HepG2 (cell line): ENCODE data around the gene DQX1. TPM values are rescaled to one million over a fixed set of nuclear protein-coding genes. Genes with fewer than 3 reads are reported as not detected.

Source experiments
- EEA1 ChIP-seq: sonication (generic); formaldehyde crosslinking; IDR thresholded peaks from 2 replicates; pipeline ENCODE4 v1.5.1; 2020; ENCODE audit warnings: mild to moderate bottlenecking, missing genetic modification reagents, borderline replicate concordance
- ESRRA ChIP-seq: sonication (generic); formaldehyde crosslinking; IDR thresholded peaks from 2 replicates; pipeline ENCODE4 v1.5.1; 2020; ENCODE audit warnings: mild to moderate bottlenecking, low read depth, missing genetic modification reagents
- FOXP1 ChIP-seq, 2 experiments: fragments of 450-650 bp in 1 of 2; IDR thresholded peaks; 2 replicates each; pipeline ENCODE4 v1.6.1; 2017 to 2018; ENCODE audit warnings: antibody characterized with exemption in 1 of 2
- KDM3A ChIP-seq: IDR thresholded peaks from 2 replicates; pipeline ENCODE4 v1.6.1; 2018; ENCODE audit warnings: low read depth, missing compliant biosample characterization
- KLF6 ChIP-seq: IDR thresholded peaks from 2 replicates; pipeline ENCODE4 v1.8.0; 2016; ENCODE audit warnings: missing biosample characterization, missing genetic modification reagents
- NFATC3 ChIP-seq: sonication (generic); formaldehyde crosslinking; IDR thresholded peaks from 2 replicates; pipeline ENCODE4 v1.5.1; 2020; ENCODE audit warnings: mild to moderate bottlenecking, missing genetic modification reagents
- RARA ChIP-seq: IDR thresholded peaks from 2 replicates; pipeline ENCODE4 v1.6.1; 2016; ENCODE audit warnings: missing genetic modification reagents, missing compliant biosample characterization
- ZFAT ChIP-seq: sonication (generic); formaldehyde crosslinking; conservative IDR thresholded peaks from 2 replicates; pipeline ENCODE4 v1.8.1; 2023; ENCODE audit warnings: missing genetic modification reagents, inconsistent platforms
- ZFP90 ChIP-seq: sonication (generic); formaldehyde crosslinking; IDR thresholded peaks from 2 replicates; pipeline ENCODE4 v1.8.0; 2022; ENCODE audit warnings: missing genetic modification reagents, mild to moderate bottlenecking, inconsistent platforms, borderline replicate concordance
- ZNF20 ChIP-seq: sonication (generic); formaldehyde crosslinking; IDR thresholded peaks from 2 replicates; pipeline ENCODE4 v1.4.0; 2020; ENCODE audit warnings: mild to moderate bottlenecking, moderate library complexity, missing genetic modification reagents
- ZNF33B ChIP-seq: sonication (generic); formaldehyde crosslinking; IDR thresholded peaks from 2 replicates; pipeline ENCODE4 v1.5.1; 2020; ENCODE audit warnings: mild to moderate bottlenecking, missing genetic modification reagents
- polyA plus RNA-seq, 8 experiments: library from polyadenylated mRNA; depleted of rRNA in 3 of 8; stranded (reverse) in 7 of 8; unstranded in 1 of 8; fragments of >200 nt; fragmentation: Illumina TruSeq in 4 of 8; extraction: Trizol in 4 of 8; gene quantifications; 2 replicates each; pipeline versions ENCODE4 v1.2.1 to v1.2.3, GENCODE V29; 2011 to 2016; ENCODE audit warnings: low read depth in 4 of 8, missing spikeins in 1 of 8, mixed read lengths in 1 of 8; ENCODE audit not compliant: insufficient read depth in 1 of 8
- total RNA-seq, 5 experiments: library from RNA; depleted of rRNA; stranded (reverse); fragments of >200 nt; fragmentation: Illumina TruSeq; extraction: Trizol; gene quantifications; 2 replicates each; pipeline ENCODE4 v1.2.3, GENCODE V29; 2016; ENCODE audit warnings: low read depth in 1 of 5
- TF ChIP-seq, protein P1 (sequence below): sonication (generic); formaldehyde crosslinking; IDR thresholded peaks from 2 replicates; pipeline ENCODE4 v1.4.0; 2020; ENCODE audit warnings: missing genetic modification reagents, mild to moderate bottlenecking, borderline replicate concordance
- TF ChIP-seq, protein P2 (sequence below): IDR thresholded peaks from 2 replicates; pipeline ENCODE4 v1.6.1; 2016; ENCODE audit warnings: control low read depth
- TF ChIP-seq, protein P3 (sequence below): IDR thresholded peaks from 2 replicates; pipeline ENCODE4 v1.6.1; 2012; ENCODE audit warnings: inconsistent platforms
- TF ChIP-seq, protein P4 (sequence below): sonication (generic); formaldehyde crosslinking; IDR thresholded peaks from 2 replicates; pipeline ENCODE4 v1.9.0; 2021; ENCODE audit warnings: missing genetic modification reagents, mild to moderate bottlenecking, borderline replicate concordance
- TF ChIP-seq, protein P5 (sequence below): sonication (generic); formaldehyde crosslinking; IDR thresholded peaks from 2 replicates; pipeline ENCODE4 v1.5.1; 2020; ENCODE audit warnings: mild to moderate bottlenecking, missing genetic modification reagents

The DQX1 gene
- total and polyA plus RNA-seq, 2 of the 13 experiments (the other 11 are each of a cell fraction or from before 2014, with no cell fraction given): 27.6 to 89.8 TPM

DNA sequence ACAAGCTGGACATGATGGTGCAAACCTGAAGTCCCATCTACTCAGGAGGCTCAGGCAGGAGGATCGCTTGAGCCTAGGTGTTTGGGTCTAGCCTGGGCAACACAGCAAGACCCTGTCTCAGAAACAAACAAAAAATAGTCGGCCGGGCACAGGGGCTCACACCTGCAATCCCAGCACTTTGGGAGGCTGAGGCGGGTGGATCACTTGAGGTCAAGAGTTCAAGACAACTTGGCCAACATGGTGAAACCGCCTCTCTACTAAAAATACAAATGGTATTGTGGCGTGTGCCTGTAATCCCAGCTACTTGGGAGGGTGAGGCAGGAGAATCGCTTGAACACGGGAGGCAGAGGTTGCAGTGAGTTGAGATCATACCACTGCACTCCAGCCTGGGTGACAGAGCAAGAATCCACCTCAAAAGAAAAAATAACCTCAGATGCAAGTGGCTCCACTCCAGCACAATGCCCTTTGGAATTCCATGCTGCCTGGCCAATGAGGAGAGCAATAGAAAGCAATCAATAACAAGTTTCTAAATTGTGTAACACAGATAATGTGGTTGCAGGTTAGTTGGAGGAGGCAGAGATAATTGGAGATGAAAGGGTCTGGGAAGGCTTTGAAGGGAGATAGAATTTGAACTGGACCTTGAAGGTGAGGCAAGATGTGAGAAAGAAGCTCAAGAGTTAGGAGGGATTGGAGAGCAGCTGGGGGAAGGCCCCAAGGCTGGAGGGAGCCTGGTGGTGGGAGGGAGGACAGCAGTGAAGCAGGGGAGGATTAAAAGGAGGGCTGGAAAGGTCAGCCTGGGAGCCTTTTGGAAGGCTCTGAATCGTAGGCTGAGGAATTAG is 37.2 kb downstream of the DQX1 start (continued):
- TF ChIP-seq ZFP90: peak; percentile 2; the same call in 1 of the 2 replicates
- TF ChIP-seq, protein P1, sequence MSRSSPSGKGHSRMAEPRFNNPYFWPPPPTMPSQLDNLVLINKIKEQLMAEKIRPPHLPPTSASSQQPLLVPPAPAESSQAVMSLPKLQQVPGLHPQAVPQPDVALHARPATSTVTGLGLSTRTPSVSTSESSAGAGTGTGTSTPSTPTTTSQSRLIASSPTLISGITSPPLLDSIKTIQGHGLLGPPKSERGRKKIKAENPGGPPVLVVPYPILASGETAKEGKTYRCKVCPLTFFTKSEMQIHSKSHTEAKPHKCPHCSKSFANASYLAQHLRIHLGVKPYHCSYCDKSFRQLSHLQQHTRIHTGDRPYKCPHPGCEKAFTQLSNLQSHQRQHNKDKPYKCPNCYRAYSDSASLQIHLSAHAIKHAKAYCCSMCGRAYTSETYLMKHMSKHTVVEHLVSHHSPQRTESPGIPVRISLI: peak; percentile 66; the same call in 1 of the 2 replicates
- TF ChIP-seq, protein P2, sequence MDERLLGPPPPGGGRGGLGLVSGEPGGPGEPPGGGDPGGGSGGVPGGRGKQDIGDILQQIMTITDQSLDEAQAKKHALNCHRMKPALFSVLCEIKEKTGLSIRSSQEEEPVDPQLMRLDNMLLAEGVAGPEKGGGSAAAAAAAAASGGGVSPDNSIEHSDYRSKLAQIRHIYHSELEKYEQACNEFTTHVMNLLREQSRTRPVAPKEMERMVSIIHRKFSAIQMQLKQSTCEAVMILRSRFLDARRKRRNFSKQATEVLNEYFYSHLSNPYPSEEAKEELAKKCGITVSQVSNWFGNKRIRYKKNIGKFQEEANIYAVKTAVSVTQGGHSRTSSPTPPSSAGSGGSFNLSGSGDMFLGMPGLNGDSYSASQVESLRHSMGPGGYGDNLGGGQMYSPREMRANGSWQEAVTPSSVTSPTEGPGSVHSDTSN: no peak
- TF ChIP-seq, protein P3, sequence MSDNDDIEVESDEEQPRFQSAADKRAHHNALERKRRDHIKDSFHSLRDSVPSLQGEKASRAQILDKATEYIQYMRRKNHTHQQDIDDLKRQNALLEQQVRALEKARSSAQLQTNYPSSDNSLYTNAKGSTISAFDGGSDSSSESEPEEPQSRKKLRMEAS: peak; percentile 80
- peak; percentile 72; the same call in 1 of the 2 replicates for TF ChIP-seq ESRRA
- TF ChIP-seq EEA1 (CRISPR knock-in tag): no peak
- TF ChIP-seq ZNF20 (CRISPR knock-in tag): no peak
- TF ChIP-seq, protein P4, sequence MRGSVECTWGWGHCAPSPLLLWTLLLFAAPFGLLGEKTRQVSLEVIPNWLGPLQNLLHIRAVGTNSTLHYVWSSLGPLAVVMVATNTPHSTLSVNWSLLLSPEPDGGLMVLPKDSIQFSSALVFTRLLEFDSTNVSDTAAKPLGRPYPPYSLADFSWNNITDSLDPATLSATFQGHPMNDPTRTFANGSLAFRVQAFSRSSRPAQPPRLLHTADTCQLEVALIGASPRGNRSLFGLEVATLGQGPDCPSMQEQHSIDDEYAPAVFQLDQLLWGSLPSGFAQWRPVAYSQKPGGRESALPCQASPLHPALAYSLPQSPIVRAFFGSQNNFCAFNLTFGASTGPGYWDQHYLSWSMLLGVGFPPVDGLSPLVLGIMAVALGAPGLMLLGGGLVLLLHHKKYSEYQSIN (CRISPR knock-in tag): no peak
- TF ChIP-seq, protein P5, sequence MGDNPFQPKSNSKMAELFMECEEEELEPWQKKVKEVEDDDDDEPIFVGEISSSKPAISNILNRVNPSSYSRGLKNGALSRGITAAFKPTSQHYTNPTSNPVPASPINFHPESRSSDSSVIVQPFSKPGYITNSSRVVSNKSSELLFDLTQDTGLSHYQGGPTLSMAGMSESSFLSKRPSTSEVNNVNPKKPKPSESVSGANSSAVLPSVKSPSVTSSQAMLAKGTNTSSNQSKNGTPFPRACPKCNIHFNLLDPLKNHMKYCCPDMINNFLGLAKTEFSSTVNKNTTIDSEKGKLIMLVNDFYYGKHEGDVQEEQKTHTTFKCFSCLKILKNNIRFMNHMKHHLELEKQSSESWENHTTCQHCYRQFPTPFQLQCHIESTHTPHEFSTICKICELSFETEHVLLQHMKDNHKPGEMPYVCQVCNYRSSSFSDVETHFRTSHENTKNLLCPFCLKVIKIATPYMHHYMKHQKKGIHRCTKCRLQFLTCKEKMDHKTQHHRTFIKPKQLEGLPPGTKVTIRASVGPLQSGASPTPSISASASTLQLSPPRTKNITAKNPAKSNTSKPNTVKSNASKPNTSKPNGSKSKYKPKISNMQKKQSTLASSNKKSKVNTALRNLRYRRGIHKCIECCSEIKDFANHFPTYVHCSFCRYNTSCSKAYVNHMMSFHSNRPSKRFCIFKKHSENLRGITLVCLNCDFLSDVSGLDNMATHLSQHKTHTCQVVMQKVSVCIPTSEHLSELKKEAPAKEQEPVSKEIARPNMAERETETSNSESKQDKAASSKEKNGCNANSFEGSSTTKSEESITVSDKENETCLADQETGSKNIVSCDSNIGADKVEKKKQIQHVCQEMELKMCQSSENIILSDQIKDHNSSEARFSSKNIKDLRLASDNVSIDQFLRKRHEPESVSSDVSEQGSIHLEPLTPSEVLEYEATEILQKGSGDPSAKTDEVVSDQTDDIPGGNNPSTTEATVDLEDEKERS: peak; percentile 53; the same call in 1 of the 2 replicates
- TF ChIP-seq FOXP1 (IDR thresholded peaks at IDR 0.05): peak; percentile 75; the same call in 1 of the 2 replicates
- peak; percentile 65; the same call in 1 of the 2 replicates for TF ChIP-seq FOXP1 (CRISPR knock-in tag; IDR thresholded peaks at IDR 0.05)
- no peak for TF ChIP-seq ZFAT (CRISPR knock-in tag)
- peak; percentile 53; the same call in 1 of the 2 replicates for TF ChIP-seq KLF6
- peak; percentile 86 for TF ChIP-seq RARA (CRISPR knock-in tag)
- peak; percentile 39; the same call in 1 of the 2 replicates for TF ChIP-seq NFATC3 (CRISPR knock-in tag)
- peak; percentile 38; the same call in 1 of the 2 replicates for TF ChIP-seq ZNF33B (CRISPR knock-in tag)
- peak; percentile 21; the same call in 1 of the 2 replicates for TF ChIP-seq KDM3A (CRISPR knock-in tag)
